ENCODE results near the gene EXOC3L1. TPM values are rescaled to one million over a fixed set of nuclear protein-coding genes. Genes with fewer than 3 reads are reported as not detected.

Gene EXOC3L1
- total RNA-seq, 1 donor from 2014 or later: 1.1 TPM

DNA sequence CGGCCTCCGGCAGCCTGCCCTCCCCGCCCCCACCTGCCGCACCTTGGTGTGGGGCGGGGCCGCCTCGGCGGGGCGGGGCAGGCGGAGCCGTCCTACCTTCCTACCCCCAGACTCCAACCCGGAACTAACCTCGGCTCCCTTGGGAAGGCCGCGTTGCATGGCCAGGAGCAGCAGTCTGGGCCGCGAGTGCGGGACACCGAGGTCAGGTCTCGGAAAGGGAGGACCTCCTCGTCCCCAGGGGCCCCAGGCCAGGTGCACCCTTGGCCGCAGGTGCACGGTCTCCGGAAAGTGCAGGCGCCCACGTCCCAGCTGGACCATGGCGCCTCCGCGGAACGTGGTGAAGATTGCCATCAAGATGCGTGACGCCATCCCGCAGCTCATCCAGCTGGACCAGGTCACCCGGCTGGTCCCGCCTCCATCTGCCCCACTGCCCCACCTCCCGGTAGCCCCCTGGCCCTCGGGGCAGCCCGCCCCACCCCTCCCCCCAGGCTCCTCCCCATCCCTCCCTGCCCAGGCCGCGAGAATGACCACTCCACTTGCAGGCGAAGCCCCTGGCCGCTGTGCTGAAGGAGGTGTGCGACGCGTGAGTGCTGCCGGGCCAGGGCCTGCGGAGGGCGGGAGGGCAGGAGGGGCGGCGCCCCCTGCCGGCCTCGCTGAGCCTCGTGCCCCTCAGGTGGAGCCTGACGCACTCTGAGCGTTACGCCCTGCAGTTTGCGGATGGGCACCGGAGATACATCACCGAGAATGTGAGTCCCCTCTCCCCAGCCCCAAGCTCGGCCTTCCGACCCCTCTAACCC lies 9.3 kb upstream of the EXOC3L1 start, which contains the start of gene ELMO3:
Gene ELMO3 (plus strand): TSS at position 121 of the 797 bp plus-strand sequence. CDS start 196 bp downstream, at position 317.
- no peak for DNase-seq (ENCODE audit: low read depth, low spot score)

DNA sequence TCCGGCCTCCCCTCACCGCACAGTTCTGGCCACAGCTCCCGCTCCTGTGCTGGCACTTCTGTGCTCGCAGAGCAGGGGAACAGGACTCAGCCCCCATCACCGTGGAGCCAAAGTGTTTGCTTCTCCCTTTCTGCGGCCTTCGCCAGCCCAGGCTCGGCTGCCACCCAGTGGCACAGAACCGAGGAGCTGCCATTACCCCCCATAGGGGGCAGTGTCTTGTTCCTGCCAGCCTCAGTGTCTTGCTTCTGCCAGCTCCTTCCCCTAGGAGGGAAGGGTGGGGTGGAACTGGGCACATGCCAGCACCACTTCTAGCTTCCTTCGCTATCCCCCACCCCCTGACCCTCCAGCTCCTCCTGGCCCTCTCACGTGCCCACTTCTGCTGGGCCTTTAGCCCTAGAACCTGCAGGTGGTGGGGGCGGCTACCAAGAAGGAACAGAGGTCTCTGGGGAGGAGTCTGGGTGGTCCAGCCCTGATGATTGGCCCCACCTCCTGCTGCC lies 8.3 kb upstream of the EXOC3L1 start:
- no peak for DNase-seq (ENCODE audit: low read depth, low spot score)

DNA sequence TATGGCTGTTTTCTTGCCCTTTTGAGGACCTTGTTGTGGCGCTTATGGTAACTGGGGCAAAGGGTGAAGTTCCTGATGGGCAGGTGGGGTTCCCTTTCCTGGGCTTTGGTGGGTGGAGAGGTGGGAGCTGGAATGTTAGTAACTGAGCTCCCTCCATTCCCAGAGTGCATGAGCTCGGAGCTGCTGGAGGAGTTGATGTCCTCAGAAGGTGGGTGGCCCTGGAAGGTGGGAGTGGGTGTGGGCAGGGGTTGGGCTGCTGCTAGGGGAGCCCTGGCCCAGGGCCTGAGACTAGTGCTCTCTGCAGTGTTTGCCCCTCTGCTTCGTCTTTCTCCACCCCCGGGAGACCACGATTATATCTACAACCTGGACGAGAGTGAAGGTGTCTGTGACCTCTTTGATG lies 7.8 kb upstream of the EXOC3L1 start:
- DNase-seq (ENCODE audit: low read depth, low spot score): no peak

DNA sequence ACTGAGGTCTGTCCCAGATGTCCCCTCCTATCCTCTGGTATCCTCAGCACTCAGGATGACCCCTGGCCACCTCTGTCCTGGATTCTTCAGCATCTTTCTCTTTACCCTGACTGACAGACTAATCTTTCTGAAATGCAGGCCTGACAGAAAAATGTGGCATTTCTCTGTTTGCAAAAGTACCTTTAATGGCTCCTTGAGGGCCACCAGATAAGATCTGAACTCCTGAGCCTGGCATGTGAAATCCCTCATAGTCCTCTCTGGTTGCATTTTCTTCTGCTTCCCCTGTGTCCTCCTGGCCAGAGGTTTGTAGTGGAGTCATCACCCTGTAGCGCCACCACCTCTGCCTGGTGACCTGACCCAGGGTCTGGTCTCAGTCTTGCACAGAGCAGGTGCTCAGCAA lies 6.9 kb upstream of the EXOC3L1 start:
- DNase-seq (ENCODE audit: low read depth, low spot score): no peak

DNA sequence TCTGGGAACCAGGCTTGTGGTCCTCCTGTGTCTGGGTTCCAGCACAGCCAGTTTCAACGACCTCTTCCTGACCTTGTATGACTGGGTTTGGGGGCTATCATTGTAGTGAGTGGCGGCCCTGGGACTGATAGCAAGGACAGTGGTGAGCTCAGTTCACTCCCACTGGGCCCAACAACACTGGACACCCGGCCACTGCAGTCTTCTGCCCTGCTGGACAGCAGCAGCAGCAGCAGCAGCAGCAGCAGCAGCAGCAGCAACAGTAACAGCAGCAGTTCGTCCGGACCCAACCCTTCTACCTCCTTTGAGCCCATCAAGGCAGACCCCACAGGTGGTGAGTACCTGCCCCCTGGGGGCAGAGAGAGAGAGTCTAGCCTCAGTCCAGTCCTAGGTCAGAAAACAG lies 5.7 kb upstream of the EXOC3L1 start:
- DNase-seq (ENCODE audit: low read depth, low spot score): no peak

DNA sequence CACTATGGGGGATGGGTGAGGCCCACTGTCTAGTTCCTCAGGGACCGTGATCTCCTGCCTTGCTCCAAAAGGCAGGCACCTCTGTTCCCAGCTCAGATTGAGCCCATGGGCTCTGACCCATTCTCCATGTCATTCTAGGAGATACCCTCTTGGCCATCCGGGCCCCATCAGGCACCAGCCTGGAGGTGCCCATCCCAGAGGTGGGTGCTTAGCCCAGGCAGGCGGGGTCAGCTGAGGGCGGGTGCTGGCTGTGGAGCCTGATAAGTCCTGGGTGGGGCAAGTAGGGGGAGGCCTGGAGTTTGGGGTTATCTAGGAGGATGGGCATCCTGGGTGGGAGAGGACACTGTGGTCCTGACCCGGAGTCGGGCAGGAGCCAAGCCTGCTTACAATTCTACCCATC lies 4.3 kb upstream of the EXOC3L1 start:
- no peak for DNase-seq (ENCODE audit: low read depth, low spot score)

DNA sequence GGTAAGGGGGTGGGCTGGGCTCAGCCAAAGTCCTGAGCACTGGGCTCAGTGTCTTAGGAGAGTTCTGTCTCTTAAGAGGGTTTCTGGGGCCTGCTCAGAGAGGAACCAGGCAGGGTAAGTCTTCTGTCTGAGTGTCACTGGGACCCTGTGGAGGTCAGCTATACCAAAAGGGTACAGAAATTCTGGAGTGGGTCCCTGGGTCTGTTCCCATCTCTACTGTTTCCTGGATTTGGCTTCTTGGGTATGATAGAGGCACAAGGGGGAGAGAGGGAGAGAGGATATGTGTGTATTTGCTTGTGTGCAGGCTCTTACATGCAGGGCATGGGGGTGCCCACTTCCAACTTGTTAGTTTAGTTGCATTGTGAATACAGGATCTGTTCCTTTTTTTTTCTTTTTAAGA lies 3.6 kb upstream of the EXOC3L1 start:
- DNase-seq (ENCODE audit: low read depth, low spot score): no peak

DNA sequence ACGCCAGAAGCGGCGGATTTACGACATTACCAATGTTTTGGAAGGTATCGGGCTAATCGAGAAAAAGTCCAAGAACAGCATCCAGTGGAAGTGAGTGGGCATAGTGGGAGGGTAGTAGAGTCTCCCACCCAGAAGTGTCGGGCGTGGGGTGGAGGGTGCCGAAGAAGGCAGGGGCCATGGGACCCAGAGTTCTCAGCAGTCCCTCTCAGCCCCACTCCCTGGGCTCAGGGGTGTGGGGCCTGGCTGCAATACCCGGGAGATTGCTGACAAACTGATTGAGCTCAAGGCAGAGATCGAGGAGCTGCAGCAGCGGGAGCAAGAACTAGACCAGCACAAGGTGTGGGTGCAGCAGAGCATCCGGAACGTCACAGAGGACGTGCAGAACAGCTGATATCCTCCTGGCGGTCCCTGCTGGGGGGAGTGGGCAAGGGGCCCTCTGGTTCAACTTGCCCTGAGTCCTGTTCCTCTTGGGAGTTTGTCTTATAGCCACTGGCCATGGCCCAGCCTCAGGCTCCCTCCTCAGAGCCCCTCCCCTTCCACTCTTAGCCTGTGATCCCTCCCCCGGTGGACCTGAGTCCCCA lies 2.9 kb upstream of the EXOC3L1 start:
- DNase-seq (ENCODE audit: low read depth, low spot score): no peak

DNA sequence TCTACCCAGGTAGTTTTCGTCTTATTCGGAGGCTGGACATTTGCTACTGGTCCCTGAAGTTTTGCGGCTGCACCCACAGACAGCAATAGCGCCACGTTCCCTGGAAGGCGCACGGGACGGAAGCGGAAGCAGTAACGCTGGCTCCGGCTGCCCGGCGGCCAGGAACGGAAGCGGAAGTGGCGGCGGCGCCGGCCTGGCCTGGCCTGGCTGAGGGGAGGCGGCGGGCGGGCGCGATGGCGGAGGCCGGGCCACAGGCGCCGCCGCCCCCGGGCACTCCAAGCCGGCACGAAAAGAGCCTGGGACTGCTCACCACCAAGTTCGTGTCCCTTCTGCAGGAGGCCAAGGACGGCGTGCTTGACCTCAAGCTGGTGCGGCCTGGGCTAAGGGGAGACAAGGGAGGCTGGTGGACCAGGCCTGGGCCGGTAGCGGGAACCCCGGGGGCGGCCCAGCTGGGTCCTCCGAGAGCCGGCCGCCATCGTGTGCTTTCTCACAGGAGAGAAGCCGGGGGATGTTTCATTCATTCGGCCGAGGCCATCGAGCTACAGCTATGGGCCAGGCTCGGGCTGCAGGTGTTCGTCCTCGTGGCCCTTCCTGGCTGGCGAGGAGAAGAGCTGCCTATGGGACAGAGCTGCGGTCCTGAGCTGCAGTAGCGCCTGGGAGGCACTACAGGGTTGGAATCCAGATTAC lies 2.2 kb upstream of the EXOC3L1 start, which contains the start of gene E2F4:
Gene E2F4 (plus strand): TSS at position 161 of the 687 bp plus-strand sequence. CDS start 73 bp downstream, at position 234.
- DNase-seq (ENCODE audit: low read depth, low spot score): peak; percentile 77

DNA sequence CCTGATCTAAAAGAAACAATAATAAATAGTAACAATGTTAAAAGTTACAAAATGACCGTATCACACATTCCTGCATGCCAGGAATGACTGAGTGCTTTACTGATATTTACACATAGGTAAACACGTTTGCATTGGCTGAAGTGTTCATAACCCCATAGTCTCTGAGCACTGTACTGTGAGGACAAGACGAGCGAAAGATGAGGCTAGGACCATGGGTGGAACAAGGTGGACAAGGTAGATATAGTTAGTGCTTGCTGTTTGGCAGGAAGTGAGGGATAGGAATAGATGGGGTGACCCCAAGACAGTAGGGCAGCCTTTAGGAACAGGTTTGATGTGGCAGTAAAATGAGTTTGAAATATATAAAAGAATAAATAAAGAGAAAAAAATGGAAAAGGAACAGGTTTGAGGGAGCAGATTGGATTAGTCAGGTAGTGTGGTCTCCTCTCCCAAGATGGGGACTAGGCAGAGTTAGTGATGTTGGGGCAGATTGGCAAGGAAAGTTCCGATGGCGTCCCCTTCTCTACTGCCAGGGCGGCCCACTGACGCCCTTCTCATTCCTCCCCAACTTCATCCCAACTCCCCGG lies 1.6 kb upstream of the EXOC3L1 start:
- no peak for DNase-seq (ENCODE audit: low read depth, low spot score)

DNA sequence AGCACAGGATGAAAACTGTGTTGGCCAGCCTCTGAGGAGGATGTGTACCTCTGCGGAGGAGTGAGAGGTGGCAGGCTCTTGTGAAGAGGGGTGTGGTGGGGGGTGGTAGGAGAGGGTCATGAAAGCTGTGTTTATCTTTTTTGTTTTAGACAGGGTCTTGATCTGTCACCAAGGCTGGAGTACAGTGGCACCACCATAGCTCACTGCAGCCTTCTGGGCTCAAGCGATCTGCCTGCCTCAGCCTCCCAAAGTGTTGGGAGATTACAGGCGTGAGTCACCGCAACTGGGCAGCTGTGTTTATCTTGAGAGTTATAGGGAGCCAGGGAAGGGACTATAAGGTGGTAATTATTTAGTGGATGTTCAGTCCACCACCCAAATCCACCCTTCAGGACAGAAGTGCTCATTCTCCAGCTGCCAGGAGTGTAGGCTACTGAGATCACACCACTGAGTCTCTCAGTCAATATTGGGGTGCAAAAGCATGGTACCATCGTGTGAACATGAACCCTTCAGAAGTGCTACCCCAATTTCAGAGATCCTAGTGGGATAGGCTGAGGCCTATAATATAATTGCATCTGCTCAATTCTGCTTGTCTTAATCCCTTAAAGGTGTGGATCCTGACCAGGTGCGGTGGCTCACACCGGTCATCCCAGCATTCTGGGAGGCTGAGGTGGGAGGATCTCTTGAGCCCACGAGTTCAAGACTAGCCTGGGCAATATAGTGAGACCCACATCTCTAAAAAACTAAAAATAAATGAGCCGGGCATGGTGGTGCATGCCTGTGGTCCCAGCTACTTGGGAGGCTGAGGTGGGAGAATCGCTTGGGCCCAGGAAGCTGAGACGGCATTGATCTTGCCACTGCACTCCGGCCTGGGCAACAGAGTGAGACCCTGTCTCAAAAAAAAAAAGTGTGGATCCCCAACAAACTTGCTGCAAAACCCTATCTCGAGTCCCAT lies 788 bp upstream of the EXOC3L1 start:
- DNase-seq (ENCODE audit: low read depth, low spot score): no peak

DNA sequence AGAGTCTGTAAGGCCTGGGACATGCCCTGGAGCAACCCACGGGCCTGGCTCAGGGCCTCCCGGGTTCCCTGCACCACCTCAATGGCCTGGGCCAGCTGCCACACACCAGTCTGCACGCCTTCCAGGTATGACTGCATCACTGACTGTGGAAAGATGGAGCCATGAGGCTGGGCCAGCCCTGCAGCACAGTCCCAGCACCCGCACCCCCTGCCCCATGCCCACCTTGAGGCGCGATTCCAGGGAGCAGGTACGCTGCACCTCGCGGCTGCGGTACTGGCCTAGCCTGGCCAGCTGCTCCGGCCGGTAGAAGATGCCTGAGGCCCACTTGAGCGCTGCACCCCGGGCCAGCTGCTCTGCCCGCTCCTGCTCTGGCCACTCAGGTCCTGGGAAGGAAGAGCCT lies 1.1 kb downstream of the EXOC3L1 start:
- DNase-seq (ENCODE audit: low read depth, low spot score): no peak

DNA sequence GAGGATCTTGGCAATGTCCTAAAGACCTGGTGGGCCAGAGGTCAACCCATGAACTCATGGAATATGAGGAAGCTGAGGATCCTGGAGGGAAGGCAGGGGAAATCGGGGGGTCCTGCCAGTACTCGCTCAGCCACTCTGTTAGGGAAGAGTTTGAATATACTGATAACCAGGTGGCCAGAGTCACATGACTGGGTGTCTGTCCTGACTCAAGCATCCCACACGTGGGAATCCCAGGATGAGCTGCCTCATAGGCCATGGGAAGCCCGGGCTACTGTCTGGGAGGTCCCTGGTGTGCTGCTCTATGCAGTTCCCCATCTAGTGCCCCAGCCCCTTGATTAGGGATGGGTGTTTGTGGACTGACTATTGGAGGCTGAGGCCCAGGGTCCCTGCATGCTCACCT lies 1.6 kb downstream of the EXOC3L1 start:
- no peak for DNase-seq (ENCODE audit: low read depth, low spot score)

DNA sequence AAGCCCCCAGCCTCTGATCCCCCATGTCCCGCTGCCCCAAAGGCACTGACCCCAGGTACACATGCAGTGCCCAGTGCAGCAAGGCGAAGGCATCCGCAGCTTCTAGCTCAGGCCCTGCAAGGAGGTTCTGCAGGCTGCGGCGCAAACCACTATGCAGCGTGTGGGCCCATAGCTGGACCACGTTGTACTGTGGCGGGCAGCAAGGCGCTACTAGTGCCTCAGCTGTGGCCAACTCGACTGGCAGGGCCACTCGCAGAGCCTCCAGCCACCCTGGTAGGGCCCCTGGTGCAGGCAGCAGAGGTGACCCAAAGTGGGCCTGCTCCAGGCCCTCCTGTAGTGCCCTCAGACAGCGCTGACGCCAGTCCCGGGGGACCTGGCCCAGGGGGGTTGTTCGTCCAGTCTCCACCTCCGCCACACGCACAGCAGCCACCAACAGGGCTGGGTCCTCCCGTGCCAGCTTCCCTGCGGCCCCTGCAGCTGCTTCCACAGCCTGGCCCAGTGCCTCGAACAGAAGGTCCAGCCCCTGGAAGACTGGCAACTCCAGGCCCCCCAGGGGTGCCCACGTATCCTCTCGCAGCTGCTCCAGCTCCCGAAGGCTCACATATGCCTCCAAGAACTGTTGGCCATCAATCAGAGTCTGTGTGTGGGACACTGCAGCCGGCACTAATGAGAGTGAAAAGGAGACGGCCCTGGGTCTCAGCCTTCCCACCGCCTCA lies 2.6 kb downstream of the EXOC3L1 start:
- no peak for DNase-seq (ENCODE audit: low read depth, low spot score)

DNA sequence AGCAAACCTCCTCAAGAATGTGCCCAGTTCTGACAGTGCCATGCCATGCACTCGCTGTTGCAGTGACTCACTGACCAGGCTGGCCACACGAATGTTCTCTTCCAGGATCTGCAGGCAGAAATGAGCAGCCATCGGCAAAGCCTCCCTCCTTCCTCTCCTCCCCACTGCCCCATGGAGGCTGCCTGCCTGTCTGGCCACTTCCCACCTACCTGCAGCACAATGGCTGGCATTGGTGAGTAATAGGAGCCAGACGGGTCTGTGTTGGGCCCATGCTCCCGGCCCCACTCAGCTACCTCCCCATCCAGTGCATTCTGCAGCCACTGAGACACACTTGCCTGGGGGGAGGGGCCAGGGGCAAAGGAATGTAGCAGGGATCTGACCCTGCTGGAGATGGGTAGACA lies 3.4 kb downstream of the EXOC3L1 start:
- DNase-seq (ENCODE audit: low read depth, low spot score): no peak

DNA sequence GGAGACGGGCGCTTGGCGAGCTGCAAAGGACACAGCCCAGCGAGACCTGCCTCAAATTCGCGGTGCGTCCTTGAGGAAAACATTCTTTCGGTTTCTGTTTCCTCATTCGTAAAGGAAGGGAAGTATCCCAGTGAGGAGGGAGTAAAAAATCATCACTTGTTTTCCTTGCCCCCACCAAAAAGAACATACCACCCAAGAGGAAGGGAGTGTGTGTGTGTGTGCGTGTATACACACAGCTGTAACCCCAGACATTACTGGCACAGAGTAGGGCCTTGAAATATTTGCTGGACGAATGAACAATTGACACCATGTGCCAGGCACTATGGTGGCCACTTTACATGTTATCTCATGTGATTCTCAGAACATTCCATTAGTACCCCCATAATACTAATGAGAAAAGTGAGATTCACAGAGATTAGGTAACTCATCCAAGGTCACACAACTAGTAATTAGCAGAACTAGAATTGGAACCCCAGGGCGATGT lies 4.2 kb downstream of the EXOC3L1 start:
- no peak for DNase-seq (ENCODE audit: low read depth, low spot score)

DNA sequence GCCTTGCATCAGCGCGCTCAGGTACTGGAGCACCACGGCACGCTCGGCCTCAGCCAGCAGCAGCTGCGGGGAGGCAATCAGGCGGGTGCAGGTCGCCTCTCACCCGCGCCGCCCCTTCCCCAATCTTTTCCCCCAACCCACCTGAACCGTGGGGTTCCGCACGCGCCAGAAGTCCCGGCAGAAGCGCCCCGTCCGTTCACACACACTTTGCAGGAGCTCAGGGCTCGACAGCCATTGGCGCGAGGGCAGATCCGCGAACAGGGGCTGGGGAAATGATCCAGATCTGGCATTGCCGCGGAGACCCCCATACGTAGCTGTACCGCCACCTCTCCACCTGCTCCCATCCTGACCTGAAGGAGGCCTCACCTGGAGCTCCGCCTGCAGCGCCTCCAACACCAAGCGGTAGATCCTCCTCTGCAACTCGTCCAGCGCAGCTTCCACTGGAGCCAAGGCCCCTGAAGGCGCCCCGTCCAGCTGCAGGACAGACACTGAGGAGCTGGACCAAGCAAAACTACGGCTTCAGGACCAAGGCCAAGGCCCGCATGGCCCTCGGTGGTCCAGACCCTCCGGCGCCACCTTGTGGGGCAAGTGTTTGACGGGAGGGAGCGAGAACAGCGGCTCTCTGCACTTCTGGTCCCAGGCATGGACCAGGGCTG lies 4.8 kb downstream of the EXOC3L1 start:
- peak; percentile 67 for DNase-seq (ENCODE audit: low read depth, low spot score)

DNA sequence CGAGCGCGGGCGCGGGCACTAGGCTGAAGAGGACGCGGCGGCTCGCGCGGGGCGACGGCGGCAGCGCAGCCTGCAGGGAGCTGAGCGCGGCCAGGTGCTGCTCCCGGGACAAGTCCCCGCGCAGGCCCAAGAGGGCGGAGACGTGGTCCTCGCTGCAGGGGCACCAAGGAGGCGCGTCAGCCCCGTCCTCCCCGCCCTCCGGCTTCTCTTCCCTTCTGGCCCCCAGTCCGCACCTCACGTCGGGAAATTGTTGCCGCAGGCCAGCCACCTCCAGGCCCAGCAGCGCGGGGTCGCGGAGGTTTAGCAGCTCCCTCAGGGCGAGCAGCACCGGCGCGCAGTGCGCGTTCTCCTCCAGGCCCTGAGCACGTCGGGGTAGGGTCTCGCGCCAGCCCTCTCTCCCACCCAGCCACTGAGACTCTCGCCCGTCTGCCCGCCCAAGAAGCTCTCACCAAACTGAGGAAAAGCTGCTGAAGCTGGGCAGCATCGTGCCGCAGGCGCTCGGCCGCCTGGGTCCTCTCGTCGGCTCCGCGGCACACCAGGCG lies 5.4 kb downstream of the EXOC3L1 start:
- DNase-seq (ENCODE audit: low read depth, low spot score): no peak
